GM12878 (cell line): Measurements from ENCODE around the gene TRPT1.

Experiments
- CEBPB ChIP-seq, 2 experiments: fragments of 150-350 bp in 1 of 2; IDR thresholded peaks; 2 replicates each; pipeline ENCODE4 v1.6.1; 2012 to 2014; ENCODE audit warnings: low read depth in 2 of 2, low read length in 2 of 2, borderline replicate concordance in 1 of 2, inconsistent platforms in 1 of 2
- GABPA ChIP-seq: IDR thresholded peaks from 2 replicates; pipeline ENCODE4 v1.6.1; 2014; ENCODE audit warnings: antibody characterized with exemption, low read depth, mild to moderate bottlenecking, inconsistent platforms
- STAT3 ChIP-seq: IDR thresholded peaks from 2 replicates; pipeline ENCODE4 v1.6.1; 2011; ENCODE audit warnings: low read depth, low read length, improper control_type of control experiment
- TF ChIP-seq, protein P1 (sequence below), 3 experiments: IDR thresholded peaks in 2 of 3; conservative IDR thresholded peaks in 1 of 3; 2 replicates each; pipeline ENCODE4 v1.5.1; 2011; ENCODE audit warnings: low read depth in 3 of 3, low read length in 3 of 3, mild to moderate bottlenecking in 3 of 3, control low read depth in 2 of 3, moderate library complexity in 2 of 3, inconsistent platforms in 1 of 3, mixed read lengths in 1 of 3; ENCODE audit not compliant: control insufficient read depth in 2 of 3, insufficient read depth in 1 of 3; ENCODE audit errors: extremely low read depth in 1 of 3
- TF ChIP-seq, protein P2 (sequence below): IDR thresholded peaks from 2 replicates; pipeline ENCODE4 v1.6.1; 2012; ENCODE audit warnings: low read length, inconsistent platforms

DNA sequence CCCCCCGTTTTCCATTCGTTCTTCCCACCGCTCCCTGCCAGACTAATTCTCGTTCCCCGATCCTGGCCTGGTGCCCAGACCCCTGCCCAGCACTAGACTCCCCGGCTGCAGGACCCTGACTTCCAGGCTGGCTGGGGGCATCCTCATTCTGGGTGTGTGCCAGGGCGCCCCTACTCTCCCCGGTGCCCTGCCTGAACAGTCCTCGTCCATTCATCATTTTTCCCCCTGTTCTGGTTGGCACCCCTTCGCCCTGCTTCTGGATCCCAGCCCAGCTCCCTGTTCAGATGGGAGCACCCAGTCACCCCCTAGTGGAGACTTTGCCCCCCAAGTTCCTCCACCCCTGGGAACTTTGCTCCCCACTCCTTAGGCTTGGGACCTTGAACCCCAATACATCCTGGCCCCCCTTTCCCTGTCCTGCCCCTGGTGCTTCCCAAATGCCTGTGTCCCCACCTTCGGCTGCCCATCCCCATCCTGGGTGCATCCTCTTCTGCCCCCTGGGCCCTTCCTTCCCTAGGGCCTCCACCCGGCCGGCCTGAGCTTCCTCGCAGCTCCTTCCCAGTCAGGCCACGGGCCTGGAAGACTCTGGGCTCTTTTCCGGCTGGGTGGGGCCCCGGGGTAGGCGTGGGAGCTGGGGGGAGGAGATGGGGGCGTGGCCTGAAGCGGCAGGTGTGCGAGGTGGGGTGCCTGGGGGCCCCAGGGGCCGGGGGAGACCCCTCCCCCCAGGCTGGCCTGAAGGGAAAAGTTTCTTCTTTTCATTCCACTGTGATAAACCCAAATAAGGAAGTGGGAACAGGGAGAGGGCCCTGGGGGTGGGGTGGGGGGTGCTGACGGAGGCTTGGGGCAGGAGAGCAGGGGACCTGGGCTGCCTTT, 26.3 kb upstream of the TRPT1 start:
- TF ChIP-seq CEBPB (IDR thresholded peaks at IDR 0.05; ENCODE audit: borderline replicate concordance in 1 of 2, low read depth in 2 of 2, low read length in 2 of 2) (no peak), STAT3 (no peak), GABPA (no peak)
- TF ChIP-seq, protein P1, sequence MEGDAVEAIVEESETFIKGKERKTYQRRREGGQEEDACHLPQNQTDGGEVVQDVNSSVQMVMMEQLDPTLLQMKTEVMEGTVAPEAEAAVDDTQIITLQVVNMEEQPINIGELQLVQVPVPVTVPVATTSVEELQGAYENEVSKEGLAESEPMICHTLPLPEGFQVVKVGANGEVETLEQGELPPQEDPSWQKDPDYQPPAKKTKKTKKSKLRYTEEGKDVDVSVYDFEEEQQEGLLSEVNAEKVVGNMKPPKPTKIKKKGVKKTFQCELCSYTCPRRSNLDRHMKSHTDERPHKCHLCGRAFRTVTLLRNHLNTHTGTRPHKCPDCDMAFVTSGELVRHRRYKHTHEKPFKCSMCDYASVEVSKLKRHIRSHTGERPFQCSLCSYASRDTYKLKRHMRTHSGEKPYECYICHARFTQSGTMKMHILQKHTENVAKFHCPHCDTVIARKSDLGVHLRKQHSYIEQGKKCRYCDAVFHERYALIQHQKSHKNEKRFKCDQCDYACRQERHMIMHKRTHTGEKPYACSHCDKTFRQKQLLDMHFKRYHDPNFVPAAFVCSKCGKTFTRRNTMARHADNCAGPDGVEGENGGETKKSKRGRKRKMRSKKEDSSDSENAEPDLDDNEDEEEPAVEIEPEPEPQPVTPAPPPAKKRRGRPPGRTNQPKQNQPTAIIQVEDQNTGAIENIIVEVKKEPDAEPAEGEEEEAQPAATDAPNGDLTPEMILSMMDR (IDR thresholded peaks at IDR 0.05 in 2 of 3, conservative IDR thresholded peaks at IDR 0.05 in 1 of 3; ENCODE audit: control insufficient read depth in 2 of 3, extremely low read depth in 1 of 3, insufficient read depth in 1 of 3, low read depth in 3 of 3, low read length in 3 of 3), result peak; percentile 35 to 54 (median 36); a peak in 4 of 6 replicates
- TF ChIP-seq, protein P2, sequence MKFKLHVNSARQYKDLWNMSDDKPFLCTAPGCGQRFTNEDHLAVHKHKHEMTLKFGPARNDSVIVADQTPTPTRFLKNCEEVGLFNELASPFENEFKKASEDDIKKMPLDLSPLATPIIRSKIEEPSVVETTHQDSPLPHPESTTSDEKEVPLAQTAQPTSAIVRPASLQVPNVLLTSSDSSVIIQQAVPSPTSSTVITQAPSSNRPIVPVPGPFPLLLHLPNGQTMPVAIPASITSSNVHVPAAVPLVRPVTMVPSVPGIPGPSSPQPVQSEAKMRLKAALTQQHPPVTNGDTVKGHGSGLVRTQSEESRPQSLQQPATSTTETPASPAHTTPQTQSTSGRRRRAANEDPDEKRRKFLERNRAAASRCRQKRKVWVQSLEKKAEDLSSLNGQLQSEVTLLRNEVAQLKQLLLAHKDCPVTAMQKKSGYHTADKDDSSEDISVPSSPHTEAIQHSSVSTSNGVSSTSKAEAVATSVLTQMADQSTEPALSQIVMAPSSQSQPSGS, result no peak
